HG03460 (cell line): Measurements from ENCODE around the gene MORC1.

Source experiments
- ATAC-seq: cut with Tn5 transposase; IDR thresholded peaks from one replicate; pipeline ENCODE4 v1.9.1; 2021; ENCODE audit not compliant: unreplicated experiment

MORC1 gene

GRCh38 chr3:109028753-109029152 is 89.2 kb downstream of the MORC1 start:
- ATAC-seq: no peak

GRCh38 chr3:109026821-109027220 is 91.1 kb downstream of the MORC1 start:
- no peak for ATAC-seq

- ATAC-seq: no peak
Measured at GRCh38 chr3:109025896-109026295, 92.0 kb downstream of the MORC1 start.

- peak; percentile 79 for ATAC-seq
Measured at GRCh38 chr3:109023656-109024254, 94.2 kb downstream of the MORC1 start.

GRCh38 chr3:109023167-109023566 is 94.8 kb downstream of the MORC1 start:
- ATAC-seq: no peak

- ATAC-seq: no peak
Measured at GRCh38 chr3:109021556-109021955, 96.4 kb downstream of the MORC1 start.

GRCh38 chr3:109018828-109019227 is 99.1 kb downstream of the MORC1 start:
- no peak for ATAC-seq

- no peak for ATAC-seq
Measured at GRCh38 chr3:109005443-109005842, 112.5 kb downstream of the MORC1 start.

GRCh38 chr3:108998436-108998835 is 119.5 kb downstream of the MORC1 start:
- no peak for ATAC-seq

GRCh38 chr3:108985844-108986243 is 132.1 kb downstream of the MORC1 start:
- no peak for ATAC-seq

GRCh38 chr3:108983051-108983450 is 134.9 kb downstream of the MORC1 start:
- no peak for ATAC-seq

- ATAC-seq: no peak
Measured at GRCh38 chr3:108976058-108976457, 141.9 kb downstream of the MORC1 start.

- ATAC-seq: no peak
Measured at GRCh38 chr3:108973019-108973418, 144.9 kb downstream of the MORC1 start.

- ATAC-seq: no peak
Measured at GRCh38 chr3:108972482-108972881, 145.5 kb downstream of the MORC1 start.

- no peak for ATAC-seq
Measured at GRCh38 chr3:108970561-108970960, 147.4 kb downstream of the MORC1 start.

- ATAC-seq: no peak
Measured at GRCh38 chr3:108966773-108967172, 151.2 kb downstream of the MORC1 start.

GRCh38 chr3:108959017-108959416 is 158.9 kb downstream of the MORC1 start:
- no peak for ATAC-seq

- ATAC-seq: no peak
Measured at GRCh38 chr3:108953700-108954099, 164.2 kb downstream of the MORC1 start, which contains the start of gene GUCA1C. GUCA1C (minus strand) TSS chr3:108953879; CDS start chr3:108953762, 117 bp downstream.

- ATAC-seq: no peak
Measured at GRCh38 chr3:108953210-108953609, 164.7 kb downstream of the MORC1 start.

- no peak for ATAC-seq
Measured at GRCh38 chr3:108951820-108952501, 166.0 kb downstream of the MORC1 start.

- ATAC-seq: no peak
Measured at GRCh38 chr3:108947855-108948254, 170.1 kb downstream of the MORC1 start.
